Measurements from ENCODE around the gene RAB42.

The RAB42 gene

GRCh38 chr1:28602536-28603439 is 10.7 kb downstream of the RAB42 start:
- no peaks in the 10 kb centered on the region for H3K27me3 ChIP-seq (ENCODE audit: control insufficient read depth in 5 of 5, insufficient read depth in 4 of 5, low read length in 5 of 5)
- peak overlapping the region; percentile 43 for H3K27ac ChIP-seq (ENCODE audit: low read depth, low read length)
- peaks cover 6 to 54% (median 43%) of the 10 kb centered on the region in 5 donors for H3K36me3 ChIP-seq (ENCODE audit: control insufficient read depth in 5 of 5, insufficient read depth in 5 of 5, low read length in 5 of 5)
- no peak overlapping the region for H3K4me3 ChIP-seq (ENCODE audit: low read depth in 1 of 5, low read length in 5 of 5)
- peak overlapping the region in 1 of 5 donors; percentile 10 for H3K9ac ChIP-seq (ENCODE audit: low read length in 5 of 5)
- H3K4me1 ChIP-seq (ENCODE audit: control insufficient read depth in 5 of 5, insufficient read depth in 5 of 5, low read length in 5 of 5) = no peaks in the 10 kb centered on the region
- no peaks in the 10 kb centered on the region for H3K9me3 ChIP-seq (ENCODE audit: control insufficient read depth in 5 of 5, low read length in 5 of 5)

GRCh38 chr1:28604411-28604810 is 12.3 kb downstream of the RAB42 start:
- Histone ChIP-seq H3K9ac (ENCODE audit: low read length in 5 of 5) (no peak overlapping the region), H3K27ac (ENCODE audit: low read depth, low read length) (no peak overlapping the region), H3K4me1 (ENCODE audit: control insufficient read depth in 5 of 5, insufficient read depth in 5 of 5, low read length in 5 of 5) (no peaks in the 10 kb centered on the region), H3K4me3 (ENCODE audit: low read depth in 1 of 5, low read length in 5 of 5) (no peak overlapping the region), H3K9me3 (ENCODE audit: control insufficient read depth in 5 of 5, low read length in 5 of 5) (no peaks in the 10 kb centered on the region), H3K27me3 (ENCODE audit: control insufficient read depth in 5 of 5, insufficient read depth in 4 of 5, low read length in 5 of 5) (no peaks in the 10 kb centered on the region), H3K36me3 (ENCODE audit: control insufficient read depth in 5 of 5, insufficient read depth in 5 of 5, low read length in 5 of 5) (peaks cover 6 to 65% (median 44%) of the 10 kb centered on the region in 5 donors)

- H3K4me1 ChIP-seq (ENCODE audit: control insufficient read depth in 5 of 5, insufficient read depth in 5 of 5, low read length in 5 of 5) = no peaks in the 10 kb centered on the region
- no peak overlapping the region for H3K4me3 ChIP-seq (ENCODE audit: low read depth in 1 of 5, low read length in 5 of 5)
- H3K27ac ChIP-seq (ENCODE audit: low read depth, low read length) = no peak overlapping the region
- H3K9ac ChIP-seq (ENCODE audit: low read length in 5 of 5) = no peak overlapping the region
- H3K27me3 ChIP-seq (ENCODE audit: control insufficient read depth in 5 of 5, insufficient read depth in 4 of 5, low read length in 5 of 5) = no peaks in the 10 kb centered on the region
- H3K9me3 ChIP-seq (ENCODE audit: control insufficient read depth in 5 of 5, low read length in 5 of 5) = no peaks in the 10 kb centered on the region
- peaks cover 6 to 71% (median 44%) of the 10 kb centered on the region in 5 donors for H3K36me3 ChIP-seq (ENCODE audit: control insufficient read depth in 5 of 5, insufficient read depth in 5 of 5, low read length in 5 of 5)
Observed at GRCh38 chr1:28604962-28605361, 12.9 kb downstream of the RAB42 start.

GRCh38 chr1:28606771-28607170 is 14.7 kb downstream of the RAB42 start:
- Histone ChIP-seq H3K27me3 (ENCODE audit: control insufficient read depth in 5 of 5, insufficient read depth in 4 of 5, low read length in 5 of 5) (no peaks in the 10 kb centered on the region), H3K9me3 (ENCODE audit: control insufficient read depth in 5 of 5, low read length in 5 of 5) (no peaks in the 10 kb centered on the region), H3K27ac (ENCODE audit: low read depth, low read length) (no peak overlapping the region), H3K36me3 (ENCODE audit: control insufficient read depth in 5 of 5, insufficient read depth in 5 of 5, low read length in 5 of 5) (peaks cover 13 to 84% (median 52%) of the 10 kb centered on the region in 5 donors), H3K4me3 (ENCODE audit: low read depth in 1 of 5, low read length in 5 of 5) (no peak overlapping the region), H3K4me1 (ENCODE audit: control insufficient read depth in 5 of 5, insufficient read depth in 5 of 5, low read length in 5 of 5) (no peaks in the 10 kb centered on the region), H3K9ac (ENCODE audit: low read length in 5 of 5) (no peak overlapping the region)

GRCh38 chr1:28613175-28613574 is 21.1 kb downstream of the RAB42 start:
- Histone ChIP-seq H3K4me3 (ENCODE audit: low read depth in 1 of 5, low read length in 5 of 5) (no peak overlapping the region), H3K27me3 (ENCODE audit: control insufficient read depth in 5 of 5, insufficient read depth in 4 of 5, low read length in 5 of 5) (no peaks in the 10 kb centered on the region), H3K9me3 (ENCODE audit: control insufficient read depth in 5 of 5, low read length in 5 of 5) (no peaks in the 10 kb centered on the region), H3K4me1 (ENCODE audit: control insufficient read depth in 5 of 5, insufficient read depth in 5 of 5, low read length in 5 of 5) (no peaks in the 10 kb centered on the region), H3K27ac (ENCODE audit: low read depth, low read length) (no peak overlapping the region), H3K36me3 (ENCODE audit: control insufficient read depth in 5 of 5, insufficient read depth in 5 of 5, low read length in 5 of 5) (peaks cover 27 to 71% (median 43%) of the 10 kb centered on the region in 5 donors), H3K9ac (ENCODE audit: low read length in 5 of 5) (no peak overlapping the region)

GRCh38 chr1:28631713-28632112 is 39.6 kb downstream of the RAB42 start:
- H3K27me3 ChIP-seq (ENCODE audit: control insufficient read depth in 5 of 5, insufficient read depth in 4 of 5, low read length in 5 of 5) = no peaks in the 10 kb centered on the region
- H3K4me3 ChIP-seq (ENCODE audit: low read depth in 1 of 5, low read length in 5 of 5) = no peak overlapping the region
- H3K9me3 ChIP-seq (ENCODE audit: control insufficient read depth in 5 of 5, low read length in 5 of 5) = no peaks in the 10 kb centered on the region
- peaks cover 0 to 3% (median 0%) of the 10 kb centered on the region in 5 donors for H3K4me1 ChIP-seq (ENCODE audit: control insufficient read depth in 5 of 5, insufficient read depth in 5 of 5, low read length in 5 of 5)
- H3K27ac ChIP-seq (ENCODE audit: low read depth, low read length) = no peak overlapping the region
- peaks cover 0 to under 1% (median 0%) of the 10 kb centered on the region in 5 donors for H3K36me3 ChIP-seq (ENCODE audit: control insufficient read depth in 5 of 5, insufficient read depth in 5 of 5, low read length in 5 of 5)
- no peak overlapping the region for H3K9ac ChIP-seq (ENCODE audit: low read length in 5 of 5)

GRCh38 chr1:28632560-28632959 is 40.5 kb downstream of the RAB42 start:
- H3K9me3 ChIP-seq (ENCODE audit: control insufficient read depth in 5 of 5, low read length in 5 of 5) = no peaks in the 10 kb centered on the region
- peaks cover 0 to 3% (median 0%) of the 10 kb centered on the region in 5 donors for H3K4me1 ChIP-seq (ENCODE audit: control insufficient read depth in 5 of 5, insufficient read depth in 5 of 5, low read length in 5 of 5)
- peaks cover 0 to 2% (median 0%) of the 10 kb centered on the region in 5 donors for H3K36me3 ChIP-seq (ENCODE audit: control insufficient read depth in 5 of 5, insufficient read depth in 5 of 5, low read length in 5 of 5)
- no peaks in the 10 kb centered on the region for H3K27me3 ChIP-seq (ENCODE audit: control insufficient read depth in 5 of 5, insufficient read depth in 4 of 5, low read length in 5 of 5)
- no peak overlapping the region for H3K4me3 ChIP-seq (ENCODE audit: low read depth in 1 of 5, low read length in 5 of 5)
- no peak overlapping the region for H3K9ac ChIP-seq (ENCODE audit: low read length in 5 of 5)
- H3K27ac ChIP-seq (ENCODE audit: low read depth, low read length) = no peak overlapping the region

GRCh38 chr1:28640766-28641165 is 48.7 kb downstream of the RAB42 start:
- H3K4me1 ChIP-seq (ENCODE audit: control insufficient read depth in 5 of 5, insufficient read depth in 5 of 5, low read length in 5 of 5) = peaks cover 7 to 32% (median 22%) of the 10 kb centered on the region in 5 donors
- H3K9ac ChIP-seq (ENCODE audit: low read length in 5 of 5) = peak overlapping the region in 1 of 5 donors; percentile 20
- peaks cover 0 to 2% (median 0%) of the 10 kb centered on the region in 5 donors for H3K36me3 ChIP-seq (ENCODE audit: control insufficient read depth in 5 of 5, insufficient read depth in 5 of 5, low read length in 5 of 5)
- no peak overlapping the region for H3K4me3 ChIP-seq (ENCODE audit: low read depth in 1 of 5, low read length in 5 of 5)
- H3K27ac ChIP-seq (ENCODE audit: low read depth, low read length) = no peak overlapping the region
- no peaks in the 10 kb centered on the region for H3K9me3 ChIP-seq (ENCODE audit: control insufficient read depth in 5 of 5, low read length in 5 of 5)
- no peaks in the 10 kb centered on the region for H3K27me3 ChIP-seq (ENCODE audit: control insufficient read depth in 5 of 5, insufficient read depth in 4 of 5, low read length in 5 of 5)

GRCh38 chr1:28642056-28642846 is 50.2 kb downstream of the RAB42 start:
- Histone ChIP-seq H3K4me3 (ENCODE audit: low read depth in 1 of 5, low read length in 5 of 5) (peak overlapping the region; percentile 84 to 100 (median 92)), H3K4me1 (ENCODE audit: control insufficient read depth in 5 of 5, insufficient read depth in 5 of 5, low read length in 5 of 5) (peaks cover 7 to 32% (median 22%) of the 10 kb centered on the region in 5 donors), H3K9ac (ENCODE audit: low read length in 5 of 5) (peak overlapping the region; percentile 89 to 98 (median 96)), H3K9me3 (ENCODE audit: control insufficient read depth in 5 of 5, low read length in 5 of 5) (no peaks in the 10 kb centered on the region), H3K27ac (ENCODE audit: low read depth, low read length) (peak overlapping the region; percentile 86), H3K27me3 (ENCODE audit: control insufficient read depth in 5 of 5, insufficient read depth in 4 of 5, low read length in 5 of 5) (no peaks in the 10 kb centered on the region), H3K36me3 (ENCODE audit: control insufficient read depth in 5 of 5, insufficient read depth in 5 of 5, low read length in 5 of 5) (no peaks in the 10 kb centered on the region)
